Activated T-cell treated with anti-CD3 and anti-CD28 coated beads for 24 hours (primary cell): Measurements from ENCODE around the gene AMDHD1.
"Not testable (repeated sequence)": the region's sequence is repeated elsewhere in the genome, so short reads cannot be mapped to it uniquely, and the experiment has no call there.

Experiments used
- DNase-seq: peaks from one replicate; pipeline ENCODE4 v3.0.0-alpha.2; 2020; ENCODE audit warnings: low read depth

Gene AMDHD1

DNA sequence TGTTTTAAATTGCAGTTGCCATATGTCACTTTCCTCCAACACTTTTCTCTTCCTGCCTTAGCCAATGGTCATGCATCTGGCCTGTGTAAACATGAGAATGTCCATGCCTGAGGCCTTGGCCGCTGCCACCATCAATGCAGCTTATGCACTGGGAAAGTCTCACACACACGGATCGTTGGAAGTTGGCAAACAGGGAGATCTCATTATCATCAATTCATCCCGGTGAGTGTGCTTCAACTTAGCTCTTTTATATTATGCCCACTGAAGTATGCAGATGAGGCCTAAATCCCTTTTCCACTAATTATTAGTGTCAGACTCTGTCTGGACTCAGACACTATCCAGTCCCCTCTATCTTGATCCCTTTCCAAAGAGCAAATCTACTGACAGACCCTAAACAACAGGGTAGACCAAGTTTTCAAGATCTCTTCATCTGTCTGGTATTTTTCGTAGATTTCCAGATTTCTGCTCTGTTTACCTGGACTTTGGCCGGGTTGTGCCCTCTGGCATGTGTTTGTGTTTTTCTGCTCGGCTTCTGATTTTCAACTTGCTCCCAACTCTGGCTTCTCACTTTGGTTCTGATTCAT lies 23.2 kb downstream of the AMDHD1 start:
- DNase-seq, result no peak

DNA sequence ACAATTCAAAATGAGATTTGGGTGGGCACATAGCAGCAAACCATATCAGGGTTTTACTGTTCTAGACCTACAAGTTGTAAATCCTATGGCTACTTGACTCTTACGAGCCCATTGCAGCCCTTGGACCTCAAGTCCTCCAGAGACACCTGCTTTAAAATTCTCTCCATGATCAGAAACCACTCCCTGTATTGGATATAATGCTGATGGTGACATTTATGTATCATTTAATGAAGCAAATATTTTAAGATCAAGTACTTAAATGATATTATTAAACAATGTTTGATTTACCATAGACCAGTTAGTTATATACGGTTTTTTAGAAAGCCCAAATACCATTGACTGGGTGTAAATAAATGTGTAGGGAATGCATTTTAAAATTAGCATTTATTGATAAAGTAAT lies 24.2 kb downstream of the AMDHD1 start:
- no peak for DNase-seq

DNA sequence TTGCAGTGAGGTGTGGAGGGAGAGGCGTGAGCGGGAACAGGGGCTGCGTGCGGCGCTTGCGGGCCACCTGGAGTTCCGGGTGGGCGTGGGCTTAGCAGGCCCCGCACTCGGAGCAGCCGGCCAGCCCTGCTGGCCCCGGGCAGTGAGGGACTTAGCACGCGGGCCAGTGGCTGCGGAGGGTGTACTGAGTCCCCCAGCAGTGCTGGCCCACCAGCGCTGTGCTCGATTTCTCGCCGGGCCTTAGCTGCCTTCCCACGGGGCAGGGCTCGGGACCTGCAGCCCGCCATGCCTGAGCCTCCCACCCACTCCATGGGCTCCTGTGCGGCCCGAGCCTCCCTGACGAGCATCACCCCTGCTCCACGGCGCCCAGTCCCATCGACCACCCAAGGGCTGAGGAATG lies 26.0 kb downstream of the AMDHD1 start:
- DNase-seq, result not testable (repeated sequence)

DNA sequence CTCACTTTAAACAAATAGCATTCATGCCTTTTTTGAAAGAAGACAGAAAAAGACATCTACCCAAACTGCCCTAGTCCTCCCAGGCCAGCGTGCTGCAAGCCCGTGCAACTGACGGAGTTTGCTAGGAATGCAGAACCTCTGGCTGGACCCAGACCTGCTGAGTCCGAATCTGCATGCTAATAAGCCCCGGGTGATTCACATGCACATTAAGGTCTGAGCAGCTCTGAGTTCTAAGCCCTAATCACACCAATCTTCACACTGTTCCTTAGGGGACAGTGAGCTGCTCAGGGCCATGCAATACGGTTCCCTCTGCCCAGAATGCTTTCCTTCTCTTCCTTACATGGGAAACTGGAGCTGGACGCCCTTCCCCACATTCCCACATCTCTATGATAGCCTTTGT lies 27.8 kb downstream of the AMDHD1 start:
- no peak for DNase-seq

DNA sequence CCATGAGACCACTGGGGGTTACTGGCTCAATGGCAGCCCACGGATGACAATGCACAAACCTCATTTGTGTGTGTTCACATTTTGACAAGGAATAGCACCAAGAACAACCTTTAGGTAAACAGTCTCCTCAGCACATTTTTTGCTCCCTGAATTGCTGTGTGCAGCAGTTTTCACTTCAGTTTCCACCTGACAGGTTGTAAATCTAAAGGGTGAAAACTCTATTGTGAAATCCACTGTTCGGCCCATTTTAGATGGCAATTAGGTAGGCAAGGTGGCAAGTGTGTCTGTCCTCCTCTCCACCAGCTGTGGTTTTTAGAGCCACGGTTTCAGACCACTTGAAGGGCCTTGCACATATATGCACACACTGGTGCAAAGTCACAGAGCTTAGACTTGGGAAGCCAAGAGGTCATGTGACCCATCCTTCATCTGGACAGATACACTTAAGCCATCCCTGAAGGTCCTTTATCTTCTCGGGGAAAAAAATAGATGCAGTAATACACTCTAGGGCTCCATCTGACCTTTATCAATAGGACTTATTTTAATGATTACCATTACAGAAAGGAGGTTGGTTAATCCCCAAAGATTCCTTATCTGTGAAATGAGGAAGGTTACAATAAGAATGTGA lies 29.8 kb downstream of the AMDHD1 start:
- DNase-seq, result no peak

DNA sequence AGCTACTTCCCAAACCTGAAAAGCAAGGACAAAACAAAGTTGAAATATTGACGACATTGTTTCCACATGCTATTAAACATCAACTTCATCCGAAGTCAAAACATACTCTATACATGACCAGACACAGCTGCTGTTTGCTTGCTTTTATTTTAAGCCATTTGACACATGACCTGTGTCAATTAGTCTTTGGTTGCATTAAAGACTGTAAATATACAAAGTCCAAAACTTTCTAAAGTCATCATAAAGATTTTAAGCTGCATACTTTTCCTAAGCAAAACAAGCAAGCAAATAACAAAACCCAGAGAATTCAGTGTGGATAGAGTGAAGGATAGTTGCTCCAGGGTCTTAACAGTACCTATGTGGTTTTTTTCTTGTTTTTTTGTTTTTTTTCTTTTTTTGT lies 31.2 kb downstream of the AMDHD1 start:
- no peak for DNase-seq

DNA sequence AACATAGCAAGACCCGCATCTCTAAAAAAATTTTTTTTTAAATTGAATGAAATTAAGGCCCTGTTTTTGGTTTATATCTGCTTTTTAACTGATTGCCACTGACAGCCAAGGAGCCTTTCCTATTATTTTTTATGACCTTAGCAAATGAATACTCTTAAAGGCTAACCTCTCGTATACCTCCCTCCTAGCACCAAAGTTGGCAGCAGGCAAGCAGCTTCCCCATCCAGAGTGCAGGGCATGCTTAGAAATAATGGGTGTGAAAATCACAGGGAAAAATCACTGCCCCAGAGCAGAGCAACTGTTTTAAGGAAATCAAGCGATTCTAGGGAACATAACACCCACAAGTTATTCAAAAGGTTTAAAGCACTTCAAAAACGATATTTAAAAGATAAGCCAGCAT lies 32.4 kb downstream of the AMDHD1 start:
- no peak for DNase-seq

DNA sequence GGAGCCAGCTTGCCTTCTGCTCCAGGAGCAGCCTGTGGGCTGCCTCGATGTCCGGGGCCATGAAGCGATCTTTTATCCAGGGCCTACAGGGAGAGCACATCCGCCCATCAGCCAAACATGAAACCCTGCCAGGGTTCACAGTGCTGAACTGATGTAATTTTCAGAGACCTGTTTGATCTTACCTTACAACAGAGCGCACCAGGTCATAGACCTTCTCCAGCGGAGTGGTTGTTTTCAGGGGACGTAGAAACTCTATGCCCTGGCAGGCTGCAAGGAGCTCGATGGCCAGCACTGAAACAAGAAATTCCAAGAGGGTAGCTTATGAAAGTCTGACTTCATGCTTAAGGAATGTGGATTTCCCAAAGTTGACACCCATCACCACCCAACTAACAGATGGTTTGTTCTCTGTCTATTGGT lies 33.3 kb downstream of the AMDHD1 start:
- no peak for DNase-seq

DNA sequence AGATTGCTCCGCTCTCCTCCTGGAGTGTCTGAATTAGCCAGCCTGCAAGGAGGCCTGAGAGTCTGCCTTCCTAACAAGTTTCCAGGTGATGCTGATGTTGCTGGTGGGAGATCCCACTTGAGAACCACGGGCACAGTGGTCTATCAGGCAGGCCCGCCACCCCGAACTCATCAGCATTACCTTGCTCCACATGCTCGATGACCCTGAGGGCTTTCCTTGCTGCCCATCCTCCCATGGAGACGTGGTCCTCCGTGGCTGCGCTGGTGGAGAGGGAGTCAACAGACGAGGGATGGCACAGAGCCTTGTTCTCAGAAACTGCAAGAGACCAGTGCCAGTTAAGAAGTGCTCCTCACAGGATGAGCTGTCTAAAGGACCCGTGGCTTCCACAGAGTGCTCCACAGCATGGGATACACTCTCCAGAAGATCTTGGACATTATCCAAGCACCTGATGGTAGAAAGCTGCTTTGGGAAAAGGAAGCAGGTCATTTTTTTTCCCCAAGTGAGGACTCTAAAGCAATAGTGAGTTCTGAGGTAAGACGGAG lies 34.7 kb downstream of the AMDHD1 start:
- no peak for DNase-seq

DNA sequence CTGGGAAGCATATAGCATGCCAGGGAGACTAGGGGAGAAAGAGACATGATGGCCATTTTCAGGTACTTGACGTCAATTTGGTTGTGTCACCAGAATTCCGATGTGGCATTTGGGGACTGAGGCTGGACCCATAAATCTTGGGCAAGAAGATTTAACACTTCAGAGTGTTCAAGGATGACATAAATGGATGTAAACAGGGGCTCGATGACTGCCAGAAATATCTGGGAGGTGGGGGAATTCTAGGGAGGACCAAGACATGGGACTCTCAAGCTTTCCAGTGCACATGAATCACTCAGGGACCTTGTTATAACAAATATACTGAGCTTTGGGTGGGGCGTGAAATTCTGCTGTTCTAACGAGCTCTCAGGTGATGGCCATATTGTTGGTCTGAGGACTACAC lies 35.2 kb downstream of the AMDHD1 start:
- DNase-seq, result no peak

DNA sequence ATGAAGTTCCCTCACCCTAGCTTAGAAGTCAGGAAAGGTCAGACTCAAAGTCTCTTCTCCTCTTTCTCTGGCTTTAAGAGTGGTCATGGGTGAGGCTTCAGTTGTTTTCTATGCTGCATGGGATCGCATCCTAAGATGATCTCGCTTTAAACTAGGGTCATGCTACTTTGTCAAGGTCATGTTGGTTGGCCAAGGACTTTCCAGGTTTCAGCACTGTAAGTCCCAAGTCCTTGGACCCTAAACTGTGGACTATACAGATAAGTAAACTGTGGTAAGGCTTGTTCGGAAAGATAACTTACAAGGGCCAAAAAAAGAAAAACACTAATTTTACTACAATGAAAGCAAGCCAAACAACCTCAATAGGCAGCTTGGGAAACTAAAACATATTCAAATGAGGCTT lies 35.6 kb downstream of the AMDHD1 start:
- no peak for DNase-seq

DNA sequence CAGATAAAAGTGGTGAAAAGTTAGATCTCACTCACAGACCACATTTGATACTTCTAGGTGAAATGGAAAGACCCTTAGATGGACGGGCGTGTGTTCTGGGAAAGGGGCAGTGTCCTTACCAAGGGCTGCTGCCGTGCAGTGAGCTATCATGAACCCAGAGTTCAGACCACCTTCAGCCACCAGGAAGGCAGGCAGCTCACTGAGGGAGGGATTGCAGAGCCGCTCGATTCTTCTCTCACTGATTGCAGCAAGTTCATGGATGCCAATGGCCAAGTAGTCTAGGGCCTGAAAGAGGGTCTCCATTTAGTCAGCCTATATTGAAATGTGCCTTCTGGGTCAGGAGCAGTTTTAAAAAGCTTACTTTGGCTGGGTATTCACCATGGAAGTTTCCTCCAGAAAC lies 37.3 kb downstream of the AMDHD1 start:
- DNase-seq, result no peak

DNA sequence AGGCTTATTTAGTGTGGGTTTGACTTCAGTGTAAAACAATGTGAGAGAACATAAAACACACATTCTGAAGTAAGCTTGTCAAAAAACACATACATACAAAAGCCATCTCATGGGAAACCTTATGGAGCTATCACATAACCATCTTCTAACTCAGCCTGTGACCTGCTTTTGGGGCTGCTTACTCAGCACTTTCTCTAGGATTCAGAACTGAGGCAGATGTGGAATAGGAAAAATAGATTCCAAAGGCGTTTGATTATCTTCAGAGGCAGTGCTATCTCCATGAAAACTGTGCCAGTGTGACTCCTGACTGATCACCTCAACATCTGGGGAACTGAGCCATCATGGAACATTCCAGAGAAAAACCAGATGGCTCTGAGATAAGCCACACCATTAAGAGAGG lies 39.5 kb downstream of the AMDHD1 start:
- DNase-seq, result no peak

DNA sequence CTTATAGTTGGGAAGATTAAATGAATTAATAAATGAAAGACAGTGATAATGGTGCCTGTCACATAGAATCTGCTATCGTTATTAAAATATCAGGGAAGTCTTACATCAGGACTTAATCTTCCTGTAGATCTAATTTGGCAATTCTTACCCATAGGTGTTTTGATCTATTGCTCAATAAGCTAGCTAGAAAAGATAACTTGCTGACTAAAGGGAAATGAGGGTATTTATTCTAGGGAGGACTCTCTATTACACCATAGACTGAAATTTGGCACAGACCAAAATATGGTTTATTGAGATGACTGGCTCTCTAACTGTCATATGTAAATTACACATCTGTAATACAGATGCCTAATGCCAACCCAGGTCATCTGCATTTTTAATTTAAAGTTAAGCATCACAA lies 41.6 kb downstream of the AMDHD1 start:
- no peak for DNase-seq

DNA sequence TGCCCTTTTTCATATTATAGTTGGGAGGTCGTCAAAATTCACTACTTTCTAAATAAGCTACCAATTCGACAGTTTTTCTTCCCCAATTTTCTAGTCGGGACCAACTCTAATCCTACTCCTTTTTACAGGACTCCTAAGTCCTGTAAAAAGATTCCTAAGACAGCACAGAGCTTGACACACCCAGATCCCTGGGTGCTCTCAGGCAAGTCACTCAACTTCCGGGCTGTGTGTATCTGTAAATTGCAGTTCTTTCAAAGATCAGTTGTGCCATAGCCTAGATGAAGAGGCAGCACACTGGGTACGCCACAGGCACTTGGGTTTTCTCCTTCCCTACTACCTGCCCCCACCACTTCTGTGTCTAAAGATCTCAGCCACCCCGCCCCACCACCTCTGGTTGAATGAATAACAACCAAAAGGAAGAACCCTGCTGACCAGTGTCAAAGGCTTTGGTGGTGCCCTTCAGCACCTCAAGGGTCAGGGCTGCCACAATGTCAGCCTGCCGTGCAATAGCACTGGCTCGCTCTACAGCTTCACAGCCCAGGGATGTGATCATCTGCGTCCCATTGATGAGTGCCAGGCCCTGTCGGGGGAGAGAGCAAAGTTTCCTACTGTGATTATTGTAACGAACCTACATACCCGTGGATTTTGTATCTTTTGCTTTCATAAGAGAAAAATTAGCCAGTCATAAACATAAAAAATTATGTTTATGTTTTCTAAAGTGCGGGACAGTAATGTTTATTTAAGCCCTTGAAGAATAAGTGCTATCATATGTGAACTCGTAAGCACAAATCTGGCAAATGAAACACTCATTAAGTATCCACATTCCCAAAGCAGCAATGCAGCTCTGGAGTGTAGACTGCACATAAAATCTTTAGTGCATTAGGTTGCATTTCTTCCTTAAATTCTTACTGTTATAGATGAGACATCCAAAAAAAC lies 43.8 kb downstream of the AMDHD1 start:
- DNase-seq, result no peak

DNA sequence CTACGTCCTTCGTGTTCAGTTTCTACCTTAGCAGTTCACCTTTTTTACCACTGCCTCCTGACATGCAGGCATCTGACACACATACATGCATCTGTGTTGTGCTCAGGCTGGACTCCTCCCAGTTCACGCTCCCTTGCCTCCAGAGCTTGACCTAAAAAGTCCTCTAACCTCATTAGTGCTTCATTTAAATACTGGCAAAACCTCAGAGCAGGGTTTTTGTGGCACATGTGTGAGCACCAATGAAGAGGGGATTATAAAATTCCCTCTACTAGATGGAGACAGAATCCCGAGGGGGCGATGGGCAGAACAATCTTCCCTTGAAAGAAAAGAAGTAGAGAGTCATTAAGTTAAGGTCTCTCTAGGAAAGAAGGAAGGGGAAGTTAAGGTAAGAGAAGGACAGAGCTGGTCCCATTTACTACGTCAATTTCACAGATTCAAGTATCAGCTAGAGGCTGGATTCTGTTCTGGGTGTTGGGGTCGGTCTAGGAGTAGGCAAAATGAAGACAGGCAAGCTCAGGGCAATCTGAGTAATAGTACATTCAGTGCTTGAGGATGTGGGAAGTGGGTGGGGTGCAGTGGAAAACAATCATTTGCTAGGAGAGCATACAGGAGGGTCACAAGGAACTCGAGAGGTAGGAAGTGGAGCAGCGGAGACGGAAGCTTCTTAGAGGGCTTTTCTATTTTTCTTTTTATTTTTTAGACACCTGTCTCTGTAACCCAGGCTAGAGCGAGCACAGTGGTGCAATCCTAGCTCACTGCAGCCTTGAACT lies 45.6 kb downstream of the AMDHD1 start:
- DNase-seq, result no peak

DNA sequence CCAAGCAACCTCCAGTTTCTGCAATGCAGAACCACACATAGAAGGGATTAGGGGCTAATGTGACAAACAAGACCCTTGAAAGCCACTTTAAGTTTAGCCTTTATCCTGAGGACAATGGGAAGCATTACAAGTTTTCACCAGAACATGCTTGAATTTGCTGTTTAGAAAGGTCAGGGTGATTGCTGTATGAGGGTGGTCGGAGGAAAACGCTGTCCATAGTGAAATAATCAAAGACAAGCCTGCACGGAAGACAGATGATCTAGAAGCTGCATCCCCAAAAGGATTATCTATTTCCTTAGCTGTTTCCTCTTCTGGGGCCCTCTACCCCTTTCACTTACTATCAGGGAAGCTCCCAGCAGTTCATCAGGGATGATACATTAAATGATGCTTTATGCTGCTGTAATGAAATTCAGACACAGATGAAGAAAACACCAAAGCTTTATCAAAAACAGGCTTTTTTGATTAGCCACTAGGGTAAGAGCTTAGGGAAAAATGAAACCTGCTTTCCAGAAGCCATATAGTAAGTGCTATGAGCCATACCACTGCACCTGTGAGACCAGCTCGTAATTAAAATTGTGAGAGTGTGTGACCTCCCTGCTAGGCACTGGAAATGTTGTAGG lies 46.5 kb downstream of the AMDHD1 start:
- no peak for DNase-seq

DNA sequence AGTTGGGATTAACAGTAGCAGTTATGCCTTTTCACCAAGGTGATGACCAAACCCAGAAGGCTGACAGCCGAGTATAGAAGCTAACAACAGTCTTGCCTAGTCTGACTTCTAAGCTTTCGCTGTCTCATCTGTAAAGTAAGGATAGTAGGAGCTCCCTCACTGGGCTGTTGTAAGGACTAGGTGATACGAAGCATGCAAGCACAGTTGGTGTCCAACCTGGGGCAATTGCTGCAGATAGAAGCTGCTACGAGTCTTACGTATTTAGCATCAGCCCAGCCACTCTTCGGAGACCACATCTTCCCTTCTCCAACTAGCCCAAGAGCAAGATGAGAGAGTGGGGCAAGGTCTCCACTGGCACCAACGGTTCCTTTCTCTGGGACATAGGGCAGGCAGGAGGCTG lies 47.0 kb downstream of the AMDHD1 start:
- no peak for DNase-seq

DNA sequence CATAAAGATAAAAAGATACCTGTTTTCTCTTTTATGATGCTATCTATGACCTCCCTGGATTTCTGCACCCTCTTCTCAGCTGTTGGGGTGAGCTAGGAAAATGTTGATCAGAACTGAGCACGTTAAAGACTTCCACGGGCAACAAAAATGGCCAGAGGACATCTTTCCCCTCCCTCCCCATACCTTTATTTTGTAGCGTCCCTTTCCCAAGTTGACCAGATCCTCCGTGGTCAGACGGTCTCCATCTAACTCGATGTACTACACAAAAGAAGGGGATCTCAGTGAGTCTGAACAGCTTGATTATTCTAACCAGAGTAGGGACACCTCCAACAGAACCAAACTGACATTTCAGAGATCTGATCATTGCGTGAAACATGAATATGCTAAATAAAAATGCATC lies 50.8 kb downstream of the AMDHD1 start:
- DNase-seq, result no peak

DNA sequence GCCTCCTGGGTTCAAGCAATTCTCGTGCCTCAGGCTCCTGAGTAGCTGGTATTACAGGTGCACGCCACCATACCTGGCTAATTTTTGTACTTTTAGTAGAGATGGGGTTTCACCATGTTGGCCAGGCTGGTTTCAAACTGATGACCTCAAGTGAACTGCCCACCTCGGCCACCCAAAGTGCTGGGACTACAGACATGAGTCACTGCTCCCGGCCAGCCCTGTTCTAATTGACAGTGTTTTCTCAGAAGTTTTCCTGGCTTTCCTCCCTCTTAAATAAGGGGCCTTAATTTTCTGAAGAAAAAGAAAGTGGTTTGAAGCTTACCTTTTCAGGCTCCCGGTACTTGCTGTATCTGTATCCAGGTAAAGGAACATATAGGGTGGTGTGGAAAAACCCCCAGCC lies 51.3 kb downstream of the AMDHD1 start:
- no peak for DNase-seq

DNA sequence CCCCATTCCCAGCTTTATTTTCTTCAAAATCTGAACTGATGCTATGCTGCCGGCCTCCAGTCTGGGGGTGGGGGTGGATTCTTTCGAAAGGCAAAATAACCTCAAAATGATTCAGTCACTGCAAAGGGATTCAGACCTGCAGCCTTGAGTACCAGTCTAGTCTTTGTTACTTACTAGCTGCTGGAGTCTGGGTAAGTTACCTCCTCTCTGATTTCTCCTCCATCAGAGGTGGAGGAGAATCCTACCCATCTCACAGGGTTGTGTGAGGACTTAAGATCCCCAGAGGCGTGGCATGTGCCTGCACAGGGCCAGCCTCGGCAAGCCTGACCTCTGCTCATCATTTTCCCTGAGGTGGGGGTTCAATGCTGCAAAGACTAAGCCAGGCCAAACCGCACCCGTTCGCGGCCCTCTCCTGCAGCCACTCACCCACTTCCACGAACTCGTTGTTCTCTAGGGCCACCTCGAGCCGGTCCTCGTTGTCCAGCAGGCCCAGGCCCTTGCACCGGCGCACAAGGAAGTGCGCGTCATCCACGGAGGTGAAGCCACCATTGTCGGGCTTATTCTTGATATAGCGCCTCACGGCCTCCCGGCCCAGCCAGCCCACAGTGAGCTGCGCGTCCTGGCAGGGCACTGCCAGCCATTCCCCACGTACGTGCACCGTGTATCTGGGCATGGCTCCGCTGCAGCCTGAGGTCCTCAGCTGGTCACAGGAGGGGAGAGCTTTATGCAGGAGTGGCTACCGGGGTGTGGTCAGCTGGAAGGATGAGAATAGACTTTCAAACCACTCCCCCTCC lies 52.3 kb downstream of the AMDHD1 start:
- DNase-seq, result no peak
